GM18520 (cell line): ENCODE results near the gene PSMC2.
"Not testable (repeated sequence)": the region's sequence is repeated elsewhere in the genome, so short reads cannot be mapped to it uniquely, and the experiment has no call there.

Experiments used
- ATAC-seq: cut with Tn5 transposase; IDR thresholded peaks from one replicate; pipeline ENCODE4 v1.9.1; 2021; ENCODE audit not compliant: unreplicated experiment

The PSMC2 gene

DNA sequence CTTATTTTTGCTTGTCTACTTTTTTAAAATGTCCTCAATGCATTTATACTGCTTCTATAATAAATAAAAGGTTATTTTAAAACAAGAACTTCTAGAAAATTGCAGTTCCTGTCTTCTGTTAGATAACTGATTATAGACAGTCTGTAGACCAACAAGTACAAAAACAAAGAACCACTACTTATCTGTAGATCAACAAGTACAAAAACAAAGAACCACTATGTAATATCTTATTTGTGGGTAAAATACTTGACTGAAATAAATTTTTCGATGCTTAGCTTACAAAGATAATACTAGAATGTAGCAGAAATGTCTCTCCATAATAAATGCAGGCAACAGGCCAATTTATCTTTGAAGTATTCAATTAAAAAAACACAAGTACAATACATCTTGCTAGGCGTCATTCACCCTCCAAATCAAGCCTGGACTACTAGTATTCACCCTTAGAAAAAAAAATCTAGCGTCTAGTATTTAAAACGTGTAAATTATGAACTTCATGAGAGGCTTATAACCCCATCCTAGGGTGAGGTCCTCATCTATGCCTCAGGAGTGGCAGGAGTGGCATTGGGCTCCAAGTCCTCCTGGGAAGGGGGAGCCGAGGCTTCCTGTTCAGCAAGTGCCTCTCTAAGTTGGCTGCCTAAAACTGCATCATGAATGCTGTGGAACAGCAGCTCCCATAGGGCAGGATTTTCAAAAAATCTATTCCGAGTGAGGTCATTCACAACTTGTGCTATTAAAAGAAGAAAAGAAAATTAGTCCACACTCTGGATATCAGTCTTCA is 26.6 kb downstream of the PSMC2 start:
- no peak for ATAC-seq

GRCh38 chr7:103379270-103379975 is 32.0 kb downstream of the PSMC2 start:
- ATAC-seq = no peak

- ATAC-seq = no peak
These were observed 33.1 kb downstream of the PSMC2 start for GRCh38 chr7:103380395-103381191.

DNA sequence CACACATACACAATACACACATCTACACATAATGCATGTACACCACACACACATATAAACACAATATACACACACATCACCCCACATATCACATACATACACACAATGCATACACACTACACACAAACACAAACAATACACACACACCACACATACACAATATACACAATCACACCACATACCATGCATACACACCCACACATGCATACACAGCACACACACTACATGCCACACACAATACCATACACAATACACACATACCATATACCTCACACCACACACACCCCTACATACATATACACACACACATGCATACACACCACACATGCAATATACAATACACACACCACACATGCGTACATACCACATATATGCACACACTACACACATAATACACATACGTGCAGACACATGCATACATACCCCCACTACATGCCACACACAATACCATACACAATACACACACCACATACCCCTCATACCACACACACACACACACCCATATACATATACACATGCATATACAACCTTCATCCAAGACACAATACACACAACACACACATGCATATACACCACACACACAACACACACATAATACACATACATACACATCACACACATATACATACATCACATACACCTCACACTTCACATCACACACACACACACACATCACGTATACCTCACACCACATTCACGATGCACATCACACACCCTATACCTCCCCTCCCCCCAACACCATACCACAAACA is 34.0 kb downstream of the PSMC2 start:
- no peak for ATAC-seq

- no peak for ATAC-seq
These were observed 34.6 kb downstream of the PSMC2 start for GRCh38 chr7:103382032-103382402.

GRCh38 chr7:103387242-103387641 is 39.8 kb downstream of the PSMC2 start:
- no peak for ATAC-seq

GRCh38 chr7:103388469-103389140 is 41.2 kb downstream of the PSMC2 start:
- no peak for ATAC-seq

DNA sequence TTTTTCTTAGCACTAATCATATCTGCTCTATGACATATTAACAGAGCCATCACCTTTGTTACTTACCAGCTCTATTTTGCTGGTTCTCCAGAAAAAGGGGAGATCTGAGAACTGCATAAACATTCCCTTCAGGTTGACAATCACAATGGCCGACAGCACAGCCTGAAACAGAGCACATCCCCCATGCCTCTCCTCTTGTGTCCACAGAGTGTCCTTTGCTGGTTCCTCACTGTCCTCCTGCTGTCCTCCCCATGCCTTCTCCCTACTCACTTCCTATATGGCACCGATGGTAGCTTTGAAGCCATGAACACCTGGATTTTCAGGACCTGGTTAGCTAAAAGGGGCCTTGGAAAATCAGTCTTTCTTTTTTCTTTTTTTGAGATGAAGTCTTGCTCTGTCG is 41.8 kb downstream of the PSMC2 start:
- ATAC-seq = no peak

DNA sequence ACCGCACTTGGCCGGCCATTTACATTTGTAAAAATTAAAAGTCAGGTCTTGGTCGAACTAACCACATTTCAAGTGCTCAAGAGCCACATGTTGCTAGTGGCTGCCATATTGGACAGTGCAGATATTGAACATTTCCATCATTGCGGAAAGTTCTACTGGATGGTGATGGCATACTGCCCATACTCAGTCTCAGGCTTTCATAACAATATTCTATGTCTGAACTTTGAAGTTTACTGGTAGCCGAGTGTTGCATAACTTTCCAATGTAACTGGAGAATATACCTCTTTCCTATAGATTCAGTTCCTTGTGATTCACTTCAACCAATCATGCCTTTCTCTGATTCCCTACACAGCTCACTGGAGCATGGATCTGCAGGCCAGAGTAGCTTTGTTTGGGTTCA is 43.7 kb downstream of the PSMC2 start:
- ATAC-seq = no peak

GRCh38 chr7:103391976-103392375 is 44.5 kb downstream of the PSMC2 start:
- no peak for ATAC-seq

DNA sequence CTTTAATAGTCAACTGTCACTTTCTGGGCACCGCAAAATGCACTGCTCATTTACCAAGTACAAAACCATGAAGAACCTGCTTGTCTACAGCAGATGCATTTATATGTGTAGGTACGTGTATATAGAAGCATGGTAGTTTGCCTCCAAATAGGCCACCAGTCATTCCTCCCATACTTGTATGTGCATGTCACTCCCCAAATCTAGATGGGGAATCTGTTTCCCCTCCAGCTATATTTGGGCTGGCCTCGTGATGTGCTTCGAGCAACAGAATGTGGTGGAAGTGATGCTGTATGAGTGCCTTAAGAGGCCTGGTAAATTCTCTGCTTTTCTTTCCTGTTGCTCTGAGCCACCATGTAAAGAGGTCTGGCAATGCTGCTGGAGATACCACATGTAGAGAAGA is 47.1 kb downstream of the PSMC2 start:
- no peak for ATAC-seq

DNA sequence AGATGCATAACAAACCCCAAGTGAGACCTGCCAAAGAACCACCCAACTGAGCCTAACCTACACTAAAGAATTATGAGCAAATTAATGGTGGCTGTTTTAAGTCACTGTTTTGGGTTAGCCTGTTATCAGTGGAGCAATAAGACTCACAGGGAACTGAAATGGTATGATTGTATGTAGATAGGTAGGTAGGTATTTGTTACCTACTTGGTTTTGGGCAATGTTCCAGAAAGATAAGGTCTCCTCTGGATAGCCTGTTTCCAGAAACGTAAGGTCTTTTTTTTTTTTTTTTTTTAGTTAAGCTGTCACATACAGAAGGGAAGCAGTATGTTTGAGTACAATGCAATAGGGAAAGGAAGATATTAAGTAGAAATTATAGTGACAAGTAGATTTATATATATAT is 47.6 kb downstream of the PSMC2 start:
- ATAC-seq = no peak

- no peak for ATAC-seq
These were observed 49.0 kb downstream of the PSMC2 start for GRCh38 chr7:103396471-103396870.

DNA sequence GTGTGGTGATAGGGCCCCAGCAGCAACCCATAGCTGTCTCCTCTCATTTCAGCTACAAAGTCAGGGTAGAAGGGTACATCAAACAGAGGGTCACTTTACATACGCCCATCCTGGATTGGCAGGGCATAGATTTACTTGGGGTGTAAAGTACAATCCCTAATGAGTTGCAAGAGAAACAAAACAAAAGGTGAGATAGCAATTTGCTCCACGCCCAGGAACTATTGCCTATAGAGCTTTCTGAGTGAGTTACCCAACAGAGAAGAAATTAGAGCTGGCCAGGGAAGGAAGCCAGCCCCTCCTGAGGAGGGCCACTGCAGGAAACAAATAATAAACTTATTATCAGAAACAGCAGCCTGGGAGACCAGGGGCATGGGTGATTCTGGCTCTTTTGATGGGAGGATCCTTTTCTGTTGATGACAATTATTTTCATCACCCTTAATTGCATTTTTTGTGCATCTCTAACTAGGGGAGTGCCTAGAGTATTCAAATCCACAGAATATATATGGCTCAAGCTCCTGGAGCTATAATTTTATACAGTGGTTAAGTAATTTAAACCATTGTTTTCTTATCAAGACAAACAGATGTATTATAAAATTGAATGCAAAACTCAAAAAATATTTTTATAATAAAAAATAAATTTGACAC is 51.2 kb downstream of the PSMC2 start:
- no peak for ATAC-seq

DNA sequence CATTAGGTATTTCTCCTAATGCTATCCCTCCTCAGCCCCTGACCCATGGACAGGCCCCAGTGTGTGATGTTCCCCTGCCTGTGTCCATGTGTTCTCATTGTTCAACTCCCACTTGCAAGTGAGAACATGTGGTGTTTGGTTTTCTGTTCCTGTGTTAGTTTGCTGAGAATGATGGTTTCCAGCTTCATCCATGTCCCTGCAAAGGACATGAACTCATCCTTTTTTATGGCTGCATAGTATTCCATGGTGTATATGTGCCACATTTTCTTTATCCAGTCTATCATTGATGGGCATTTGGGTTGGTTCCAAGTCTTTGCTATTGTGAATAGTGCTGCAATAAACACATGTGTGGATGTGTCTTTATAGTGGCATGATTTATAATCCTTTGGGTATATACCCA is 52.2 kb downstream of the PSMC2 start:
- ATAC-seq = not testable (repeated sequence)

DNA sequence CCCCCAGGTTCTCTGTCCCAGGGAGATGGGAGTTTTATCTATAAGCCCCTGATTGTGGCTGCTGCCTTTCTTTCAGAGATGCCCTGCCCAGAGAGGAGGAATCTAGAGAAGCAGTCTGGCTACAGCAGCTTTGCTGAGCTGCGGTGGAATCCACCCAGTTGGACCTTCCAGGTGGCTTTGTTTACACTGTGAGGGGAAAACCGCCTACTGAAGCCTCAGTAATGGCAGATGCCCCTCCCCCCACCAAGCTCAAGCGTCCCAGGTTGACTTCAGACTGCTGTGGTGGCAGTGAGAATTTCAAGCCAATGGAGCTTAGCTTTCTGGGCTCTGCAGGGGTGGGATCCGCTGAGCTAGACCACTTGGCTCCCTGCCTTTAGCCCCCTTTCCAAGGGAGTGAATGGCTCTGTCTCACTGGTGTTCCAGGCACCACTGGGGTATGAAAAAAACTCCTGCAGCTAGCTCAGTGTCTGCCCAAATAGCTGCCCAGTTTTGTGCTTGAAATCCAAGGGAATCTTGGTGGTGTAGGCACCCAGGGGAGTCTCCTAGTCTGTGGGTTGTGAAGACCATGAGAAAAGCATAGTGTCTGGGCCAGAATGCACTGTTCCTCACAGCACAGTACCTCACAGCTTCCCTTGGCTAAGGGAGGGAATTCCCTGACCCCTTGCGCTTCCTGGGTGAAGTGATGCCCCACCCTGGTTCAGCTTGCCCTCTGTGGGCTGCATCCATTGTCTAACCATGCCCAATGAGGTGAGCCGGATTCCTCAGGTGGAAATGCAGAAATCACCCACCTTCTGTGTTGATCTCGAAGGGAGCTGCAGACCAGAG is 58.6 kb downstream of the PSMC2 start:
- ATAC-seq = not testable (repeated sequence)

DNA sequence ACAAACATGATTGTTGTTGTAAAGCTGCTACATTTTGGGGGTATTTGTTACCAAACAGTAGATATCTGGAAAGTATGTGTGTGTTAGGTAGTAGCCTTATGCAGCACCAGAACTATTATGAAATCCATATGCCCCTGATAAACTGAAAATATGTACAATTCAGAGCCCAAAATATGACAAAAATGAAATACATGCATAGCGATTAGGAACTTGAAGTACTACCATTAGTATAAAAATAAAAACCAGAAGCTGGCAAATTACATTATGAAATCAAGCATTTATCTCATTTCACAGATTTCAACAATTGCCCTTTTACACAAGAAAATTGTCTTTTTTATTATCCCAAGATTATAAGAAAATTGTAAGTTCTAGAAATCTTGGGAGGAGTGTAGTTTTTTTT is 64.7 kb downstream of the PSMC2 start:
- ATAC-seq = no peak

DNA sequence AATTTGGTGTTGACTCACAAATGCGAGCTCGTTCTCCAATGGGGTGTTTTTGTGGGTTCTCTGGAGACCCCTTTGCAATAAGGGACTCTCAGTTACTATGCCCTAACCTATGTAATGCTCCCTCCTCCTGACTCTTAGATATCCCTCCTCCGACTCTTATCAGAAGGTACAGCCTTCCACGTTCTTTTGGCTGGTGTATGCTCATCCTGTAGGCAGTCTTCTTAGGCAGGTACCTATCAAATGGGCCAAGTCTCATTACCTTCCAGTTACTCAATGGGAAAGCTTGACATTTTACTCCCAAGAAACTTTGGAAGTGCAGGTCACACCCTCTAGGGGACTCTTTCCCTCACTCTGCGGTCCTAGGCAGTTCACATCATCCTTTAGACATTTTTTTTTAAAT is 66.0 kb downstream of the PSMC2 start:
- ATAC-seq = no peak

DNA sequence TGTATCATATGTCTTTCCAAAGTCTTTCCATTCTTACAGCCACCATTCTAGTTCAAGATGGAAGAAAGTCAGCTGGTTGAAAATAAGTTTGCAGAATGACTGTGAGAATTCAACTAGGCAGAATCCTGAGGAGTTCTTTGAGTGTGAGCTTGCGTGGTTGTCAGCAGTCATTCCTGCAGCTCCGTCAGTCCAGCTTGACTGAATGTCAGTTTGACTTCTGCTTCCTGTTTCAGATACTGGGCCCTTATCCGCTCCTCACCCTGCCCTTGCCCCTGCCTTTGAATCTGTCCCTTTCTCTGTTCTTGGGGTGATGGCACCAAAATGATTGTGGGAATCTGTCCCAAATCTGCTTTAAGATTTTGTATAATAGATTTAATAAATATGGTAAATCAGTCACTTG is 70.8 kb downstream of the PSMC2 start:
- ATAC-seq = no peak
